ENCODE measurements around the gene TNK1. TPM values are rescaled to one million over a fixed set of nuclear protein-coding genes. Genes with fewer than 3 reads are reported as not detected.

The TNK1 gene
- total RNA-seq, 1 experiment from 2014 or later = 16.8 TPM

- no peak for TF ChIP-seq YY1 (IDR thresholded peaks at IDR 0.05; ENCODE audit: extremely low read depth, insufficient replicate concordance, low read depth, low read length)
- TF ChIP-seq EZH2 (IDR thresholded peaks at IDR 0.05) = no peak
- TF ChIP-seq POLR2A (IDR thresholded peaks at IDR 0.05; ENCODE audit: borderline replicate concordance, extremely low read depth, insufficient read depth, insufficient read length) = no peak
- no peak for TF ChIP-seq ZFX (IDR thresholded peaks at IDR 0.05)
- TF ChIP-seq ATF3 (IDR thresholded peaks at IDR 0.05) = no peak
- TF ChIP-seq SIN3A (IDR thresholded peaks at IDR 0.05; ENCODE audit: low read depth) = no peak
- no peak for TF ChIP-seq FOSL1 (IDR thresholded peaks at IDR 0.05; ENCODE audit: low read depth)
- no peak for TF ChIP-seq JUND (IDR thresholded peaks at IDR 0.05)
- TF ChIP-seq POLR2AphosphoS5 (IDR thresholded peaks at IDR 0.05; ENCODE audit: low read depth, low read length) = no peak
Observed at GRCh38 chr17:7408252-7408727, 27.4 kb downstream of the TNK1 start (continued).

DNA sequence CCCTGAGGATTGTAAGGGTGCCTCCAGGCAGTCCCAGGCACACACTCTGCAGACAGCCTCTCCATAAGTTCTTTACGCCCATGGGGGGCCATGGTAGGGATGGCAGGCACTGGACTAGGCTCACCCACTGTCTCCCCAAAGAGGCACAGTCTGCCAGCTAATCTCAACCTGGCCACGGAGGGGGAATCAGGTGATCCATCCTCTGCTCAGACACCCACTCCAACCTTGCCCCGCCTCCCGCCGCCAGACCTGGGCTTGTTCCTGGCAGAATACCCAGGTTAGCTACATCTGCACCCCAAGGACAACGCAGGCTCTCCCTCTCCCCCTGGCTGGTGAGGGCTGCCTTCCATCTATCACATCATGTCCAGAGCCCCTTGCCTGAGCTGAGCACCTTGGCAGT lies 28.0 kb downstream of the TNK1 start:
- H3K9ac ChIP-seq (ENCODE audit: low read length) = no peak overlapping the region
- ChIA-PET POLR2A (no interaction called here), CTCF (no interaction called here), RAD21 (ENCODE audit: low non-redundant PET in 1 of 2, low total read pairs in 2 of 2, uncharacterized antibody in 2 of 2, unreplicated experiment in 2 of 2) (no interaction called here)
- DNase-seq (ENCODE audit: low read depth, low spot score) = no peak
- TF ChIP-seq ZBTB33 (IDR thresholded peaks at IDR 0.05; ENCODE audit: extremely low read depth, insufficient replicate concordance, low read length) = no peak
- TF ChIP-seq YY1 (IDR thresholded peaks at IDR 0.05; ENCODE audit: extremely low read depth, insufficient replicate concordance, low read depth, low read length) = no peak
- peaks cover 8 to 17% of the 10 kb centered on the region in 2 experiments; a peak in 3 of 4 replicates for H3K4me1 ChIP-seq (ENCODE audit: control insufficient read depth in 1 of 2, insufficient read depth in 2 of 2, low read length in 2 of 2)
- no peaks in the 10 kb centered on the region for H3K27me3 ChIP-seq (ENCODE audit: insufficient read depth, low read length)
- no TSS peak for BruUV-seq (replicated peaks)
- intact Hi-C loops (cut with micrococcal nuclease) = no loop called here
- H3K27ac ChIP-seq (ENCODE audit: low read depth, low read length) = no peak overlapping the region
- no peaks in the 10 kb centered on the region for H4K20me1 ChIP-seq (ENCODE audit: insufficient read depth)
- H3K9me3 ChIP-seq (ENCODE audit: control insufficient read depth in 1 of 2, insufficient read depth in 1 of 2, low read depth in 1 of 2, low read length in 2 of 2) = no peaks in the 10 kb centered on the region
- H3K9me2 ChIP-seq (ENCODE audit: insufficient read depth) = no peaks in the 10 kb centered on the region
- no peak overlapping the region for H2AFZ ChIP-seq (ENCODE audit: low read depth, low read length, poor library complexity, severe bottlenecking)
- no peak overlapping the region for H3K4me2 ChIP-seq (ENCODE audit: low read length)
- H3K4me3 ChIP-seq (replicated peaks in 1 of 2; ENCODE audit: low read depth in 1 of 2, low read length in 2 of 2) = no peak overlapping the region
- no peak for ATAC-seq
- H3K79me2 ChIP-seq (ENCODE audit: insufficient read depth, low read length) = peaks cover 2% of the 10 kb centered on the region; the same call in 1 of the 2 replicates
- H3K36me3 ChIP-seq (ENCODE audit: control insufficient read depth in 1 of 2, insufficient read depth in 2 of 2, low read length in 2 of 2) = peaks cover 0 to 6% of the 10 kb centered on the region in 2 experiments; a peak in 1 of 4 replicates

All from HCT116 (cell line).